ENCODE results near the gene SPRY2. TPM values are rescaled to one million over a fixed set of nuclear protein-coding genes. Genes with fewer than 3 reads are reported as not detected.
"Not testable (repeated sequence)": the region's sequence is repeated elsewhere in the genome, so short reads cannot be mapped to it uniquely, and the experiment has no call there.

Gene SPRY2, protein sequence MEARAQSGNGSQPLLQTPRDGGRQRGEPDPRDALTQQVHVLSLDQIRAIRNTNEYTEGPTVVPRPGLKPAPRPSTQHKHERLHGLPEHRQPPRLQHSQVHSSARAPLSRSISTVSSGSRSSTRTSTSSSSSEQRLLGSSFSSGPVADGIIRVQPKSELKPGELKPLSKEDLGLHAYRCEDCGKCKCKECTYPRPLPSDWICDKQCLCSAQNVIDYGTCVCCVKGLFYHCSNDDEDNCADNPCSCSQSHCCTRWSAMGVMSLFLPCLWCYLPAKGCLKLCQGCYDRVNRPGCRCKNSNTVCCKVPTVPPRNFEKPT
- 11.8 TPM for total RNA-seq

DNA sequence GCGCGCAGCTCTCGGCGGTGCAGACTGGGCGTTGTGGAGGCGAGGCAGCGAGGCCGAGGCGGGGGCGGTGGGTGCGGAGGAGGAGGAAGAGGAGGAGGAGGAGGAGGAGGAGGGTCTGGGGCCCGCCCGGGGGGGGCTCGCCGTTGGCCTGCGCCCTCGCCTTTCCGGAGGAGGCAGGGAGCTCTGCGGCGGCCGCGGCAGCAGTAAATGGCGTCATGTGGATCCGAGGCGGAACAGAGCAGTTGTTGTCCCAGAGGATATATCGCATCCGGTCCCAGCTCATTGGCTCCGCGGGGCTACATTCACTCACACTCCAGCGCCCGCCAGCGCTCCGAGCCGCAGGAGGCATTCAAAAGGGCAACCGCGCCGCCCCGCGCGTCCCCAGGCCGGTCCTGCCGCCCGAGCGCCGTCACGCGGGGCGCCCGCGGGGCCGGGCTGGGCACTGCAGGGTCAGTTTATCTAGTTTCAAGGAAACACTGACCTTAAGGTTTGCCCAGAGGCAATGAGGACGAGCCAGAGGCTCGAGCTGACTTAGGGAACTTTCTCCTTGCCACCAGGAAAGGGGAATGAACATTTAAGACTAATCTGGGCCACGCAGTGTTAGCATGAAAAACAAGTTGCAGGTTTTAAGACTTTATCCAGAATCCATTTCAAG, at the start of gene SPRY2:
Gene SPRY2 (minus strand): TSS at position 26 of the 655 bp plus-strand sequence. CDS start 3,421 bp downstream, outside the sequence.
- peak; percentile 88 for ATAC-seq

DNA sequence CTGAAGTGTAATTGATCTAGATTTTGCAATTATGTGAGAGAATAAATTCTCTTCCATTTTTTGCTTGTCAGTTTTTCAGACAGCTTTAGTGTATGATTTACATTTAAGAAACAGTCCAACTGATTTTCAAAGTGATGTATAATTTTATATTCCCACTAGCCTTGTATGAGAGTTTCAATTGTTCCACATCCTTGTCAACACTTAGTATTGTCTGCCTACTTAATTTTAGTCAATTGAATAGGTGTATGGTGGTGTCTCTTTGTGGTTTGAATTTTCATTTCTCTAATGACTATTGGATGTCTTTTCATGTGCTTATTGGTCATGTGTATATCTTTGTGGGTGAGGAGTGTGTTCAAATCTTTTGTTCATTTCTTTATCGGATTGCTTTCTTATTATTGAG, 49.4 kb upstream of the SPRY2 start:
- no peak for ATAC-seq

DNA sequence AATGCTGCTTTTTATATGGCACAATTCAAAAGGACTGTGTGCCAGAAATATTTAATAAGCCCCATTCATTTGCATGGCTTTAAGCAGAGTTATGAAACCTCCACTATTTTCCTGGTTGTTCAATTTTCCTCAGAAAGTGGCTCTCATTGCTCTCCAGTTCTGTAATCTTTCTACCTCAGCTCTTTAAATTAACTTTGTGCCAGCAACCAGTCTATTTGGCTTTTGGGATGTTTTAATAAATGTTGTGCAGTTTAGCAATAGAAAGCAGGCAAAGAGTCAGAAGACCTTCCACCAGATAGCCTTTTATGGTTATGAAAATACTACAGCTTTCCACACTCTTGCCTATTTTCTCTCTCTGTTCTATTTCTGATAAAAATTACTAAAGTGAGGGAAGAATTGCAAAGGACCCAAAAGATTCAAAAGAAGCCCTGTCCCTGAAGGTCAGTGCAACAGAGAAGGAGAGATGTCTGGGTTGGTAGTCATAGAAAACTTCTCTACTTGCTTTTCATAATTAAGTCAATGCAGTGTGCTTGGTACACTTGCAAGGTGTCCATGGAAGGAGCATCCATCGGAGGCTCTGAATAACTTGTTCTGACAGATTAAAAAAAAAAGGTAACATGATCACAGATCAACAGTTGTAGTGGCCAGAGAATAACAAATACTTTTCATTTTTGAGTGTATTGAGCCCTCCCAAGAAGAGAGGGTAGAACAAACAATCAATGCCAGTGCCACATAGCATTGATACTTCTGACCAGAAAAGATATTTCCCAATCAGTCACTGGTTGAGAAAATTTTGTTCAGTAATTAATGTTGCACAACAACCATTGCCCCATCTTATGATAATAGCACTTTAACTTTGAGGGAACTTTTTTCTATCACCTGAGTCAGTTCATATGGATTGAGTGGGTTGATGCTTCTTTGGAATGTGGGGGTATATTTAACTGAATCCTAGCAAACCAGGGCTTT, 48.4 kb upstream of the SPRY2 start:
- no peak for ATAC-seq

DNA sequence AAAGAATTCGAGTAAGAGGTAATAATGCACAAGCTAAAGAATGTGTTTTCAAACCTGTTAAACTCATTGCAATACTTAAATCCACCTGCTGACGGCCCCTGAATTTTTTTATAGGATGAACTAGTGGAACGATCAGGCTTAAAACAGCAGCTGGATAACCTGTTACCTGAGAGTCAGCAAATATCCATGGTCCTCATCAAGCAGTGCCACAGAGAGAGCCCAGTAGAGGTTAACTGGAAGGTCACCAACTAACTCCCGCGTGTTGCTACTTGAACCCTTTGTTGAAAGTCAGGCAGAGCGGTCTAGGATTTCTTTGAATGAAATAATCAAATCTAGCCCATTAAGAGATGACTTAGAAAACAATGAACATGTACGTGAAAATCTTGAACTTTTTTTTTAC, 47.6 kb upstream of the SPRY2 start:
- ATAC-seq, result no peak

DNA sequence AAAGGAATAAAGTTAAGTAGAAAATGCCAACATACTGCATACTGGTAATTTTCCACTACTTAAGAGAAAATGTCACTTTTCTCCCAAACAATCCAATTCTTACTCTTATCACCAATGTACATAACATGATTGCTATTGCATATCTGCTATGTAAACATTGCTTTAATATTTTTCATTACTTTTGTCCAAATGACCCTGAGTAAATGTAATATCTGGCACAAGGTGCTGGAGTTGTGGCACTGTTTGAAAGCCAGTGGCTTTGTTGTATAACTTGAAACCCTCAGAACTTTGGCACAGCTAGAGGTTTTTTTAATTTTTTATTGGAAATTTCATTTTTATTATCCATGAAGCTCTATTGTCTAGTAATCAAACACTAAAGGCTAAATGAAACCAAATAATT, 45.7 kb upstream of the SPRY2 start:
- ATAC-seq, result no peak

DNA sequence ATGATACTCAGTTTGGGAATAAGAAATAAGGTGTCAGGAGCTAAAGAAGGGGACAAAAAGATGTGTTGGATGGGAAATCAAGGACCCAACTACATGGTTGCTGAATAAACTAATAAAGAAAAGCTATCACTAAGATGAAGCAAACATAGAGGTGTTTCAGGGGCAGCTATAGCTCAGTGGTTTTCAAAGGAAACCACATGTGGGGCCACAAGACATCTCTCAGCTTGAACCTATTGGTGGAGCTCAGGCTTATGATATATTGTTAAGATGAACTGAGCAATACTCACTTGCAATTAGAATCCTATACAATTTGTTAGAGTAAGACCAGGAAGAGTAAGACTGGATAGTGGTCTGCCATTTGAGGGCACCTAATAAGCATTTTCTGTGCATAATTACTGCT, 45.1 kb upstream of the SPRY2 start:
- ATAC-seq, result no peak

DNA sequence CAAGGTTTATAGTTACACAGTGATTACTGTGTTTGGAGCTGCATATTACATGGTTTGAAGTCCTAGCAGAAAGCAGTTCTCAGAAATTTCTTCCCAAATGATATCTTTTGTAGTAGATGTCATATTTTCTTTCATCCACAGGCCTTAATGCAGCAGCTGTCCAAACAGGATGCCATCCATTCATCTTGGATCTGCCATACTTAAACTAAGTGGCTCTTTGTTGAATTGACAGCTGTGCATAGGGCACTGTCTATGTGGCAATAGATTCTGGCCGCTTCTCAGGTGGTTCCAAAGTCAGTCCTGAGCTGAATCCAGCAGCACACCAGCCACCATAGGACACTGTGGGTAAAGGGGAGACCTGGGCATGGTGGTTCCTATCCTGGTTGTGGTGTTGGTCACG, 41.6 kb upstream of the SPRY2 start:
- no peak for ATAC-seq

DNA sequence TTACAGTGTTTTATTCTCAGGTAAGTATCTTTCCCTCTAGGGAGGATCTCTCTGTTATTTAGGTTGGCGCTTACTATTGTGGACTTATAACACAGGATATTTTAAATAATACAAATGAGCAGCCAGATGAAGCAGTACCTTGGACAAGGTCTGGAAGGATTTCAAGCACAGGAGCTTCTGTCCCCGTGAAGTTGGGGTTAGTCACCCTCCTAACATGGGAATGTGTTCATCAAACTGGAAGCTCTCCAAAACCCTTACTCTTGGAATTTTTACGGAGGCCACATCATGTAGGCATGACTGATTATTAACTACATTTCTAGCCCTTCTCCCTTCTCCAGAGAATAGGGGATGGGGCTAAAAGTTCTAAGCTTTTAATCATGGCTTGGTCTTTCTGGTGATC, 38.3 kb upstream of the SPRY2 start:
- ATAC-seq, result no peak

DNA sequence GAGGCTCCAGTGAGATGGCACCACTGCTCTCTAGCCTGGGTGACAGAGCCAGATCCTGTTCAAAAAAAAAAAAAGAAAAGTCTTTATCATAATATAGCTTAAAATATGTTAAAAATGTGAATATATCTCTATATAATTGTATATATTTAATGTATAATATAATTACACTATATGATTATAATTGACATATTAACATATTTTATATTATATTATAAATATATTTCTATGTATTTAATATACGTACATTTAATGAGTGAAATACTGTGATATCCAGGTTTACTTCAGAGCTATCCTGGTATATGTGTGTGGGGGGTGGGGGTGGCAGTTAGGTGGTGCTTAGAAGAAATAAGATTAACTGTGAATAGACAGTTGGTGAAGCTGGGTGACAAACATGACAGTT, 35.6 kb upstream of the SPRY2 start:
- no peak for ATAC-seq

DNA sequence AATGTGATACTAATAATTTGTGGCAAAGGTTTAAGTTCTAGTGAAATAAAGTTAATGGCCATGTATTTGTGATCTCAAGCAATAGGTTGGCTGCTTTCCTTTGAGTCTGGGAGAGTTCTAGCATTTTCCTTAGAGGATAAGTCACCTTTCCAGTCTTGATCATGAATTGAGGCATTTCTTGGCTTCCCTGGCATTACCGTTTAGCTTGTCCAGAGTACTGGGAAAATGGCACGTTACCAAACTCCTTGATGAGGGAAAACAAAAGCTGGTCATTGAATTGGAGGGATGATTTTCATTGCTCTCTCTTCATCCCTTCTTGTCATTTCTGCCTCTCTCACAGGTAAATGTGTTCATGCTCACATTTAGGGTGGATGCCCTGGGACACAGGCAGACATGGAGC, 34.0 kb upstream of the SPRY2 start:
- no peak for ATAC-seq

DNA sequence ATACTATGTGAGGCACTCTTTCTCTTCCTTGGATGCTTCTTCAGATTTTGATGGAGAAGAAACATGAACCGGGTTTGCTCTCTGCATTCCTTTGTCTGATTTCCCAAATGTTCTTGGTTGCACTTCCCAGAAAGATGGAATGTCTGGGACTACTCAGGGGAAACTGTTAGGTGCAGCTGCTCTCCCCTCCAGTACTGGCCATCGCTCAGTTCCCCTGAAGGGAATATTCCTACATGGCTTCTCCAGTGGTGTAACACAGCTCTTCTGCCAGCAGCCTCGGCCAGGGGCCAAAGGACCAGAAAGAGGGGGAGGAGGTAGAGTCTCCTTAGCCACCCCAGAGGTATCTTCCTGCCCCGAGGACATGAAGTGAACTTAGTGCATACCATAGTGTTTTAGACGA, 33.5 kb upstream of the SPRY2 start:
- no peak for ATAC-seq

DNA sequence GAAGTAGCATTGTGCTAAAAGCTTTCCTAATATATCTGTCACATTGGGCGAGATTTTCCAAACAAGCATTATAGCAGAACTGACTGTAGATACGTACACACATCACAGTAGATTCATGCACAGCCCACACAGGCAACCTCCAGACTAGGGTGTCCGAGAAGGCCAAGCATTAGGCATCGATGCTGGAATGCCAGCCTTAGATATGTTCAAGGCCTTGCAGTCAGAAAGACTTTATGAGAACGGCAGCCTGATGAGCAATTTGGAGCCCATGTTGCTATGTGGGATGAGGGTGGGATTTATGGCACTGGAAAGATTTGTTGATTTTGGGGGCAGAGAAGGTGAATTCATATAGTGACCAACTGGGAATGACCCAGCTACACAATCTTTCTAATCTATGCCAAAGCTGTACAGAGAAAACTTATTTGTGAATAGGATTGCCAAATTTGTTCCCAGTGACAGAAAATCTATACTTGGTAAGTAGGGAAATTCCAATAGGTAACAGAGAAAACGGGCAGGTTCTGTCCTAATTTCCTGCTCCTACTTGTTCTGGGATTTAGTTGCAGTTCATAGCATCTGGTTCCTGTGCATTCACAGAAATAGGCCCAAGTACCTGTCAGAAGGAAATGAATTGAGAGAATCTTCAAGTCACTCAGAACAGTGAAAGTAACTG, 31.0 kb upstream of the SPRY2 start:
- ATAC-seq, result no peak

DNA sequence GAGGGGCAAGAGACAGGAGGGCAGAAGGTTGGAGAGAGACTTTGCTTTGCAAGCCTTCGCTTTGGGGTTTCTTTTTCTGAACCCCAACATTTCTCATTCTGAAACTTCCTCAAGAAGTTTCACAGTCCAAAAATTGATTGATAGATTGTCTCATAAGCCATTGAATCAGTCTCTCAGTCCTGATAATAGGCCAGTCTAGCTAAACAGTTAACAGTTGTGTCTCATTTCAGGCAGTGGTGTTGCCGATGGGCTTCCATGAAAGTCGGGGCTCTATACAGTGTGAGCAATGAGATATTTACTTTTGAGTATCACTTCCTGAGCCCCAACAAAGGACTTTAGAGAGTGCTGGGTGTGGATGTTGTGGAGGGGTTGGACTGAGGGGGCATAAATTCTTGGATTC, 26.5 kb upstream of the SPRY2 start:
- ATAC-seq, result no peak

DNA sequence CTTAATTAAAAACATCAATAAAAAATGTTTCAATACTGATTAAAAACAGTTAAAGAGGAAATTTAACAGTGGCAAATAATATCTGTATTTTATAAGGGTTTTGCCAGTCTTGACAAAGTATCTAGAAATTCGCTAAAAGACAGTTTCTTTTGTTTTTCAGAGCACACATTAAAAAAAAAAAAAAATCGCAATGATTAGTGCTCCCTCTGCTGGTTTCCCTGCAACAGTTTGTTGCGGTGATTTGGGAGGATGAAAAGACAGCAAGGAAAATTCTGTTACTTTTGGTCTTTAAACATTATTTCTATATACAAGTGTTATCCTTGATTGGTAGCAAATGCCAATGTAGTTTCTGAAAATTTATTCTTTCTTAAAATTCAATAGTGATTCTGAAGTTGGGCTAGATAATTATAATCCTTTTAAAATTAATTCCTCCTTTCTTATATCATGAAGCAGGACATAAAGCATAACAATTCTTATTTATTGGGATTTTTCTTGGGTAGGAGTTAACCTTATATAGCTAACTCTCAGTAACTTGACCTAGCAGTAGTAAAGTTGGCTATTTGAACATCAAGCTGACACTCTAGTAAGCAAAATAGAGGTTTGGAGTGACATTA, 23.1 kb upstream of the SPRY2 start:
- no peak for ATAC-seq

DNA sequence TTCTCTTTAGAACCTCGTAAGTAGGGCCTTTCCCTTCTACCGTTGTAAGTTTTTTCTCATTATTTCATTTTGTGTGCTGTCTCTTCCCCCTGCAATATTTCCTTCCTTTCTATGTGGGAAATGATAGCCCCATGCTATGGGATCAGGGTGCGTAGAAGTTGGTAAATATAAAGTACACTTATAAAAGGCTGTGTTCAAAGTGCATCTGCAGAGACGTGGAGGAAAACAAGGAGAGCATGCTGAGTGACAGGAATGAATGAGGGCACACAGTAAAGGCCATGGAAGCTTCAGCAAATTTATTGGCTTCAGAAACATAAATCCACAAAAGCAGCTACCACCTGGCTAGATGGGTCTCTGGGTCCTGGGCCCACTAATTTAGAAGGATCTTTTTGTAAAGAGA, 21.6 kb upstream of the SPRY2 start:
- no peak for ATAC-seq

DNA sequence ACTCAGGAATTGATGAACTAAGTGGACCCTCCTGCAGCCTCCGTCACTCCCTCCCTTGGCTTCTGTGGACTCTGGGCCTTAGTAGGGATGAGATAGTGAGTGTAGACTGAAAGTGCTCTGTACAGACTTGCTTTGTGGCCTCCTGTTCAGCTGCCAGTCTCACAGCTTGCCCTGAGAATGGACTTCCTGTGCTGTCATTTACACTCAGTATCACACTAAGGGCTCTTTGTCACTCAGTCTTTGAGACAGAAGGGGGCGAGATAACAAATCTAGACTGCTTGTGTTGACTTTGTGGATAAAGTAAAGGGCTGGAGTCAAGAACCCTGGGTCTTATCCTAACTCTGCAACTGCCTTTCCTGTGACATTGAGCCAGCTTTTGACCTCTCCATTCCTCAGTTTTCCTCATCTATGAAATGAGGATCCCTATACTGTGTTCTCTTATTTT, 21.0 kb upstream of the SPRY2 start:
- ATAC-seq, result no peak

DNA sequence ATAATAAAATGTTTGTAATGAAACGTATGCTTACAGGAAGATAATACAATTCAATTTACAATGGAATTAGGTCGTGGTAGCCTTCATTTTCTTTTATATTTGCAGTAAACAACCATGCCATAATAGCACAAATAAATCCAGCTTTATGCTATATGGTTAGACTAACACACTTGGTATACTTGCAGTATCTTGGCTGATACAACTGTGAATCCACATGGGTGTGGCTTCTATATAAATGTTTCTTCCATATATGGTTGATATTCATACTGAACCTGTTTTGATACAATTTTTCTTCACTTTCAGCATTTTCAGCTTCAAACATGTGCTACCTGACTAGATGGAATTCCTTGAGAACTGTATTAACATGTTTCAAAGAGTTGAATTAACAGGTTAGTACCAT, 20.4 kb upstream of the SPRY2 start:
- no peak for ATAC-seq

DNA sequence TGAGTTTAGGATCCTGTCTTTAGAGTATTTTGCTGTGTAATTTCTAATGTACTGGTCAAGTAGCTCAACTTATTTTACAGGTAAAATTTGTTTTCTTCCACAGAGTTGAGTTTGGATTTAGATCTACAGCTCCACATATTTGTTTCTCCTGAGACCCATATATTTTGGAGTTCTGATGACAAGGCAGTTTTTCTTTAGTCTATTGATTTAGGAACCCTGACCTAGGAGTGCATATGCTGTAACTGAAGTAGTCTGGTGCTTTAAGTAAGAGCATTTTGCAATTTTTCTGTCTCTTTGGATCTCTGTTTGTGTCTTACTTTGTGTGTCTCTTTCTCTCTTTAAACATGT, 19.5 kb upstream of the SPRY2 start:
- no peak for ATAC-seq

DNA sequence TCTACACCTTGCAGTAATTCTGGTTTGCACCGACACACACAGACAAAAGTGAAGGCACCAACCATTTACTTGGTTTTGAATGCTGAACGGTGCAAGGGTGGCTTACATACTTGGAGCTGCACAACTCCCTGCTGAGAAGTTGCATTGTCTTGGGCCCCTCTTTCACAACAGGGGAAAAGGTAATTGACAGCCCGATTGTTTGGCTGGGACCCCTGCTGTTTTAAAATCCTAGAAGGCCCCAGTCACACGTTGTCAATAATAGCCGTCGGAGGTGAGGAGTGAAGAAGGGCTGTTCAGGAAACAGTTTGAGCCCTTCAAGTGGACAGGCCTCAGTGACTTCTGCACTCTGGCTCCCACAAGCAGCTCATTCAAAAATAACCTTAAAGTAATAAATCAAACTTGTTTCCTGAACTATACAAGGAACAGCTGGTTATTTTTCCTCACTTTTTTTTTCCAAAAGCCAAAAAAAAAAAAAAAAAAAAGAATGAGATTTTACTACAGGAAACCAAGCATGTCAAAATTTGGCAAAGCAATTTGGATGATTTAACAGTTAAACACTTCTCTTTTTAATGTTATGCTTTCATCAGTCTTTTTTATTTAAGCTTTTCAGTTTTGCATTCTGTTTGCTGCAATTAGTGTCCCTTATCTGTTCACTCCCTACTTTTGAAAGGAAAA, 19.0 kb upstream of the SPRY2 start:
- ATAC-seq, result no peak

DNA sequence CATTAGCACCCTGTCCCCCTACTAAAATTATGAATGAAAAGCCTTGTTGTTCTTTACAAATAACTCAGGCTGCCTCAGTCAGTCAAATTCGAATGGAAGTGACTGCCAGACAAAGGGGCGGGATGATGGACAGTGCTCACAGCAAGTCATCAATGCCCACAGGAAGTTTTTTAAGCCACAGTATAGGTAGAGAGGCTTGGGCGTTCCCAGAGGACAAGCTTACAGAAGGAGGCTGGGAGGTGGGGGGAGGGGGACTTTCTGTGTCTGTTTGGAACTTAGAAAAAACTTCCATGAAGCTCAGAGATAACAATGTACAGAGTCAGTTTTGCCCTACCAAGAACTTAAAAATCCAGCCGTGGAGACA, 18.5 kb upstream of the SPRY2 start:
- ATAC-seq, result no peak

DNA sequence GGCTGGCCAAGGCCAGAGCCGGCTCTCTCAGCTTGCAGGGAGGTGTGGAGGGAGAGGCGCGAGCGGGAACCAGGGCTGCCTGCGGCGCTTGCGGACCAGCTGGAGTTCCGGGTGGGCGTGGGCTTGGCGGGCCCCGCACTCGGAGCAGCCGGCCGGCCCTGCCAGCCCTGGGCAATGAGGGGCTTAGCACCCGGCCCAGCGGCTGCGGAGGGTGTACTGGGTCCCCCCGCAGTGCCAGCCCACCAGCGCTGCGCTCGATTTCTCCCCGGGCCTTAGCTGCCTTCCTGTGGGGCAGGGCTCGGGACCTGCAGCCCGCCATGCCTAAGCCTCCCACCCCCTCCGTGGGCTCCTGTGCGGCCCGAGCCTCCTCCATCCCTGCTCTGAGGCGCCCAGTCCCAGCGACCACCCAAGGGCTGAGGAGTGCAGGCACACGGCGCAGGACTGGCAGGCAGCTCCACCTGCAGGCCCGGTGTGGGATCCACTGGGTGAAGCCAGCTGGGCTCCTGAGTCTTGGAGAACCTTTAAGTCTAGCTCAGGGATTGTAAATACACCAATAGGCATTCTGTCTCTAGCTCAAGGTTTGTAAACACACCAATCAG, 14.7 kb upstream of the SPRY2 start:
- ATAC-seq, result not testable (repeated sequence)
